HG03045 (cell line): ENCODE data around the gene PMEPA1.

Source experiments
- ATAC-seq: cut with Tn5 transposase; IDR thresholded peaks from one replicate; pipeline ENCODE4 v1.9.1; 2021; ENCODE audit warnings: mild to moderate bottlenecking, moderate library complexity; ENCODE audit not compliant: unreplicated experiment

The PMEPA1 gene

GRCh38 chr20:57664924-57665588 is 44.8 kb downstream of the PMEPA1 start:
- no peak for ATAC-seq

GRCh38 chr20:57664476-57664875 is 45.3 kb downstream of the PMEPA1 start:
- ATAC-seq: no peak

GRCh38 chr20:57663681-57664451 is 45.9 kb downstream of the PMEPA1 start:
- no peak for ATAC-seq

- ATAC-seq: no peak
These were observed 46.6 kb downstream of the PMEPA1 start for GRCh38 chr20:57663241-57663640.

- ATAC-seq: no peak
These were observed 47.2 kb downstream of the PMEPA1 start for GRCh38 chr20:57662456-57663240.

GRCh38 chr20:57661746-57662455 is 47.9 kb downstream of the PMEPA1 start:
- ATAC-seq: no peak

- no peak for ATAC-seq
These were observed 48.7 kb downstream of the PMEPA1 start for GRCh38 chr20:57660922-57661745.

- ATAC-seq: no peak
These were observed 49.5 kb downstream of the PMEPA1 start for GRCh38 chr20:57660181-57660921.

- no peak for ATAC-seq
These were observed 50.2 kb downstream of the PMEPA1 start for GRCh38 chr20:57659517-57660180.

- ATAC-seq: no peak
These were observed 50.8 kb downstream of the PMEPA1 start for GRCh38 chr20:57658833-57659516.

GRCh38 chr20:57658447-57658832 is 51.4 kb downstream of the PMEPA1 start:
- no peak for ATAC-seq

- ATAC-seq: no peak
These were observed 52.0 kb downstream of the PMEPA1 start for GRCh38 chr20:57657535-57658446.

GRCh38 chr20:57656821-57657534 is 52.8 kb downstream of the PMEPA1 start:
- no peak for ATAC-seq

- no peak for ATAC-seq
These were observed 53.5 kb downstream of the PMEPA1 start for GRCh38 chr20:57656252-57656820.

- ATAC-seq: no peak
These were observed 54.0 kb downstream of the PMEPA1 start for GRCh38 chr20:57655809-57656155.

GRCh38 chr20:57654998-57655808 is 54.6 kb downstream of the PMEPA1 start:
- no peak for ATAC-seq
